ENCODE results near the gene NKAIN2.

Gene NKAIN2

GRCh38 chr6:124590001-124590400 is 786.3 kb downstream of the NKAIN2 start:
- Histone ChIP-seq H2BK120ac (ENCODE audit: low read depth, low read length) (no peak overlapping the region), H3K14ac (ENCODE audit: low read length) (no peak overlapping the region), H2AFZ (ENCODE audit: low read length) (no peak overlapping the region), H2BK12ac (ENCODE audit: low read length) (no peak overlapping the region), H3K4me1 (ENCODE audit: control insufficient read depth in 2 of 2, insufficient read depth in 1 of 2, low read depth in 1 of 2, low read length in 2 of 2) (peaks cover 0 to 2% of the 10 kb centered on the region in 2 donors), H2BK15ac (ENCODE audit: low read length) (no peak overlapping the region), H3K4me2 (ENCODE audit: insufficient read depth, low read length, poor library complexity, severe bottlenecking) (no peak overlapping the region), H3K23ac (ENCODE audit: low read depth, low read length, poor library complexity) (no peak overlapping the region), H3K4me3 (ENCODE audit: low read length in 2 of 2) (no peak overlapping the region), H4K91ac (ENCODE audit: low read depth, low read length, poor library complexity) (no peak overlapping the region), H3K4ac (ENCODE audit: low read length) (no peak overlapping the region), H4K8ac (ENCODE audit: low read depth, low read length) (no peak overlapping the region), H3K27ac (replicated peaks; ENCODE audit: low read length) (no peak overlapping the region), H3K36me3 (replicated peaks in 1 of 2; ENCODE audit: control insufficient read depth in 2 of 2, insufficient read depth in 2 of 2, low read length in 2 of 2) (no peaks in the 10 kb centered on the region), H3K18ac (ENCODE audit: low read length) (no peak overlapping the region), H2AK5ac (ENCODE audit: low read depth, low read length) (no peak overlapping the region), H3K9ac (ENCODE audit: low read depth, low read length, poor library complexity) (no peak overlapping the region), H3K9me3 (replicated peaks in 1 of 2; ENCODE audit: control insufficient read depth in 2 of 2, insufficient read depth in 1 of 2, low read depth in 1 of 2, low read length in 2 of 2) (no peaks in the 10 kb centered on the region), H3K27me3 (ENCODE audit: control insufficient read depth in 3 of 3, insufficient read depth in 3 of 3, low read depth in 1 of 3, low read length in 3 of 3) (no peaks in the 10 kb centered on the region), H3K79me1 (ENCODE audit: low read depth, low read length) (no peaks in the 10 kb centered on the region), H2BK5ac (ENCODE audit: low read length) (no peak overlapping the region)
- WGBS, 2 donors (ENCODE audit: extremely low coverage in 2 of 2, insufficient read length in 2 of 2, insufficient replicate concordance in 1 of 2) = no CpG with 5 or more reads among the region's 2 CpGs
- DNase-seq (ENCODE audit: low spot score) = no peak

GRCh38 chr6:124599656-124600055 is 796.0 kb downstream of the NKAIN2 start:
- Histone ChIP-seq H4K8ac (ENCODE audit: low read depth, low read length) (no peak overlapping the region), H3K14ac (ENCODE audit: low read length) (no peak overlapping the region)
- WGBS, 2 donors (ENCODE audit: extremely low coverage in 2 of 2, insufficient read length in 2 of 2, insufficient replicate concordance in 1 of 2) = no CpG with 5 or more reads among the region's 1 CpG

GRCh38 chr6:124604719-124605118 is 801.1 kb downstream of the NKAIN2 start:
- Histone ChIP-seq H3K4ac (ENCODE audit: low read length) (no peak overlapping the region), H3K18ac (ENCODE audit: low read length) (no peak overlapping the region), H4K8ac (ENCODE audit: low read depth, low read length) (no peak overlapping the region), H3K4me3 (ENCODE audit: low read length in 2 of 2) (no peak overlapping the region), H3K79me1 (ENCODE audit: low read depth, low read length) (no peaks in the 10 kb centered on the region), H4K91ac (ENCODE audit: low read depth, low read length, poor library complexity) (no peak overlapping the region), H3K27ac (replicated peaks; ENCODE audit: low read length) (no peak overlapping the region), H3K36me3 (replicated peaks in 1 of 2; ENCODE audit: control insufficient read depth in 2 of 2, insufficient read depth in 2 of 2, low read length in 2 of 2) (no peaks in the 10 kb centered on the region), H2BK5ac (ENCODE audit: low read length) (no peak overlapping the region), H3K4me2 (ENCODE audit: insufficient read depth, low read length, poor library complexity, severe bottlenecking) (no peak overlapping the region), H2AFZ (ENCODE audit: low read length) (no peak overlapping the region), H3K23ac (ENCODE audit: low read depth, low read length, poor library complexity) (no peak overlapping the region), H3K9me3 (replicated peaks in 1 of 2; ENCODE audit: control insufficient read depth in 2 of 2, insufficient read depth in 1 of 2, low read depth in 1 of 2, low read length in 2 of 2) (no peaks in the 10 kb centered on the region), H3K4me1 (ENCODE audit: control insufficient read depth in 2 of 2, insufficient read depth in 1 of 2, low read depth in 1 of 2, low read length in 2 of 2) (peaks cover 2% of the 10 kb centered on the region in 2 donors), H2BK15ac (ENCODE audit: low read length) (no peak overlapping the region), H3K9ac (ENCODE audit: low read depth, low read length, poor library complexity) (no peak overlapping the region), H2BK12ac (ENCODE audit: low read length) (no peak overlapping the region), H2AK5ac (ENCODE audit: low read depth, low read length) (no peak overlapping the region), H3K27me3 (ENCODE audit: control insufficient read depth in 3 of 3, insufficient read depth in 3 of 3, low read depth in 1 of 3, low read length in 3 of 3) (no peaks in the 10 kb centered on the region), H2BK120ac (ENCODE audit: low read depth, low read length) (no peak overlapping the region), H3K14ac (ENCODE audit: low read length) (no peak overlapping the region)
- no peak for DNase-seq (ENCODE audit: low spot score)
- no CpG with 5 or more reads among the region's 3 CpGs for WGBS, 2 donors (ENCODE audit: extremely low coverage in 2 of 2, insufficient read length in 2 of 2, insufficient replicate concordance in 1 of 2)

More at GRCh38 chr6:124599656-124600055, 796.0 kb downstream of the NKAIN2 start:
- no peak overlapping the region for H2BK5ac ChIP-seq (ENCODE audit: low read length)
- H4K91ac ChIP-seq (ENCODE audit: low read depth, low read length, poor library complexity) = no peak overlapping the region
- H2BK12ac ChIP-seq (ENCODE audit: low read length) = no peak overlapping the region
- no peak overlapping the region for H2BK120ac ChIP-seq (ENCODE audit: low read depth, low read length)
- H2AK5ac ChIP-seq (ENCODE audit: low read depth, low read length) = no peak overlapping the region
- no peaks in the 10 kb centered on the region for H3K79me1 ChIP-seq (ENCODE audit: low read depth, low read length)
- no peak overlapping the region for H3K23ac ChIP-seq (ENCODE audit: low read depth, low read length, poor library complexity)
- peaks cover 0 to 1% of the 10 kb centered on the region in 2 donors for H3K4me1 ChIP-seq (ENCODE audit: control insufficient read depth in 2 of 2, insufficient read depth in 1 of 2, low read depth in 1 of 2, low read length in 2 of 2)
- H3K9me3 ChIP-seq (replicated peaks in 1 of 2; ENCODE audit: control insufficient read depth in 2 of 2, insufficient read depth in 1 of 2, low read depth in 1 of 2, low read length in 2 of 2) = no peaks in the 10 kb centered on the region
- no peak overlapping the region for H3K27ac ChIP-seq (replicated peaks; ENCODE audit: low read length)
- H3K27me3 ChIP-seq (ENCODE audit: control insufficient read depth in 3 of 3, insufficient read depth in 3 of 3, low read depth in 1 of 3, low read length in 3 of 3) = no peaks in the 10 kb centered on the region
- no peak overlapping the region for H3K4me3 ChIP-seq (ENCODE audit: low read length in 2 of 2)
- H3K18ac ChIP-seq (ENCODE audit: low read length) = no peak overlapping the region
- H3K9ac ChIP-seq (ENCODE audit: low read depth, low read length, poor library complexity) = no peak overlapping the region
- DNase-seq (ENCODE audit: low spot score) = no peak
- H2AFZ ChIP-seq (ENCODE audit: low read length) = peak overlapping the region; percentile 9
- H3K36me3 ChIP-seq (replicated peaks in 1 of 2; ENCODE audit: control insufficient read depth in 2 of 2, insufficient read depth in 2 of 2, low read length in 2 of 2) = no peaks in the 10 kb centered on the region
- H3K4ac ChIP-seq (ENCODE audit: low read length) = no peak overlapping the region
- no peak overlapping the region for H2BK15ac ChIP-seq (ENCODE audit: low read length)
- no peak overlapping the region for H3K4me2 ChIP-seq (ENCODE audit: insufficient read depth, low read length, poor library complexity, severe bottlenecking)

GRCh38 chr6:124607119-124607627 is 803.5 kb downstream of the NKAIN2 start:
- Histone ChIP-seq H2BK120ac (ENCODE audit: low read depth, low read length) (no peak overlapping the region), H3K9ac (ENCODE audit: low read depth, low read length, poor library complexity) (no peak overlapping the region), H2BK15ac (ENCODE audit: low read length) (no peak overlapping the region), H3K18ac (ENCODE audit: low read length) (no peak overlapping the region), H4K91ac (ENCODE audit: low read depth, low read length, poor library complexity) (no peak overlapping the region), H2BK12ac (ENCODE audit: low read length) (no peak overlapping the region), H3K27me3 (ENCODE audit: control insufficient read depth in 3 of 3, insufficient read depth in 3 of 3, low read depth in 1 of 3, low read length in 3 of 3) (no peaks in the 10 kb centered on the region), H3K27ac (replicated peaks; ENCODE audit: low read length) (no peak overlapping the region), H2BK5ac (ENCODE audit: low read length) (no peak overlapping the region), H3K79me1 (ENCODE audit: low read depth, low read length) (no peaks in the 10 kb centered on the region), H2AK5ac (ENCODE audit: low read depth, low read length) (no peak overlapping the region), H3K4me3 (ENCODE audit: low read length in 2 of 2) (no peak overlapping the region), H4K8ac (ENCODE audit: low read depth, low read length) (no peak overlapping the region), H3K36me3 (replicated peaks in 1 of 2; ENCODE audit: control insufficient read depth in 2 of 2, insufficient read depth in 2 of 2, low read length in 2 of 2) (no peaks in the 10 kb centered on the region), H3K14ac (ENCODE audit: low read length) (no peak overlapping the region), H2AFZ (ENCODE audit: low read length) (no peak overlapping the region), H3K4me1 (ENCODE audit: control insufficient read depth in 2 of 2, insufficient read depth in 1 of 2, low read depth in 1 of 2, low read length in 2 of 2) (peaks cover 2% of the 10 kb centered on the region in 2 donors), H3K9me3 (replicated peaks in 1 of 2; ENCODE audit: control insufficient read depth in 2 of 2, insufficient read depth in 1 of 2, low read depth in 1 of 2, low read length in 2 of 2) (no peaks in the 10 kb centered on the region), H3K4ac (ENCODE audit: low read length) (no peak overlapping the region), H3K23ac (ENCODE audit: low read depth, low read length, poor library complexity) (no peak overlapping the region), H3K4me2 (ENCODE audit: insufficient read depth, low read length, poor library complexity, severe bottlenecking) (no peak overlapping the region)
- DNase-seq (ENCODE audit: low spot score) = no peak
